Right renal cortex interstitium (tissue), 3 donors: ENCODE measurements around the gene PRR9. TPM values are rescaled to one million over a fixed set of nuclear protein-coding genes. Genes with fewer than 3 reads are reported as not detected.
"Not testable (repeated sequence)": the region's sequence is repeated elsewhere in the genome, so short reads cannot be mapped to it uniquely, and the experiment has no call there.

Experiments
- DNase-seq, 3 donors: peaks; one replicate each; pipeline ENCODE4 v3.0.0-alpha.2; 2013; ENCODE audit warnings: low read depth in 3 of 3, low spot score in 2 of 3
- polyA plus RNA-seq, 3 donors: library from polyadenylated mRNA; unstranded; fragments of 120-200 nt; gene quantifications; one replicate each; pipeline ENCODE4 v1.2.1, GENCODE V29; 2013; ENCODE audit not compliant: insufficient read length in 3 of 3

The PRR9 gene
- polyA plus RNA-seq, 3 donors: not detected

DNA sequence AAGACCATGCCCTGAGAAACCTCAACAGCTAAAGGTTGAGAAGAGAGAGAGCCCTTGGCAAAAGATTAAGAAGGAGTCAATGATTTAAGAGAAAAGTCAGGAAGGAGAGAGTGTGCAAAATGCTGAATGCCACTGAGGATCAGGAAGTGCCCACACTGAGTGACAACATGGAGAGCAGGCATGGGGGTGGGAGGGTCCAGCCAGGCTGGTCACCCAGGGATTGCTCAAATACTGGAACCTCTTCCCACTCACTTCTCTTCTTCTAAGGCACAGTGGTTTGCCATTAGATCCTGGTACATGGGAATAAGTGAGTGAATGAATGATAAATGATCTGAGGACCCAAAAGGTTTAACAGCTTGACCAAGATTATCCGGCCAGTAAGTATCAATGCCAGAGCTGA is 11.1 kb downstream of the PRR9 start:
- no peak for DNase-seq

DNA sequence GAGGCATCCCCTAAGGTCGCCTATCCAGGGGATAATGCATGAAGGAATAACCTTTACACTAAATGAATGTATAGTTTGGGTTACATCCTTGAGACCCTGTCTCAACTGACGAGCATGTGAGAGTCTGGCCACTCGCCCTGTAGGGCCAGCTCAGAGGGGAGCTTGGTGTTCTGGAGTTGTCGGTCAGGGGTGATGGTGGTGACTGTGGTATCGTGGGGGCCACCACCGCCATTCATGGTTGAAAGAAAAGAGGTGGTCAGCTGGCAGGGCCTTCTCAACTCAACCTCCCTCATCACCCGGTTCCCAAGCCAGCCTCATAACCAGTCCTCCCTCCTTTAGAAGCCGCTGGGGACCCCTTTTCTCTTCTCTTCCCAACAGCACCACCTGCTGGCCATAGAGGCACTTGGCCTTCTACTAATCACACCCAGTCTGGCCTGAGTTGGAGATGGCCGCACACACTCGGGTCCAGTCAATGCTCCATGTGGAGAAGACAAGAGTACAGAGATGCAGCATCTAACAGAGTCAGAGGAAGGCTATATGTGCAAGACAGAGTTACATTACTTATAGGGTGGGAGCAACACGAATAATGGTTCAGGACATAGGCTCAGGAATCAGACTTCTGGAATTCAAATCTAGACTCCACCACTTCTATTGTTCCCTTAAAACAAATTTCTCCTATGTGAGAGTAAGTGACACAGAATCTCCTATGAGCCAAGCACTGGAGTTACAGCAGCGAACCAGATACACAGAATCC is 11.9 kb downstream of the PRR9 start:
- DNase-seq: not testable (repeated sequence)

DNA sequence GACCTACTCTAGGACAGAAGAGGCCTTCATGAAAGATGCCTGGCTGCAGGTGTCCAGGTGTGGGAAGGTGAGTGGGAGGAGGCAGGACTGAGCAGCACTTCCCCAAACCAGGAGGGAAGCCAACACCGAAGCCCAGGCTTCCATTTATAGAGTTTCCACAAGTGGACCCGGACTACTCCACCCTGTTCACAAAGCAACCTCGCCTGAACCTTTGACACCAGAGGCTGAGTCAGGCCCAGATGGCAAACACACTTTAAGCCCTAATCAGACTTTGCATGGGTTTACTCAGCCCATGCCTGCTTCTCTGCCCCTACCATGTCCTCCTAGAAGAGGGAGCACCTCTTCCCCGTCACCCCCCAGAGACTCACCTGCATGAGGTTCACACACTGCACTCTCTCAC is 14.0 kb downstream of the PRR9 start:
- DNase-seq: no peak

DNA sequence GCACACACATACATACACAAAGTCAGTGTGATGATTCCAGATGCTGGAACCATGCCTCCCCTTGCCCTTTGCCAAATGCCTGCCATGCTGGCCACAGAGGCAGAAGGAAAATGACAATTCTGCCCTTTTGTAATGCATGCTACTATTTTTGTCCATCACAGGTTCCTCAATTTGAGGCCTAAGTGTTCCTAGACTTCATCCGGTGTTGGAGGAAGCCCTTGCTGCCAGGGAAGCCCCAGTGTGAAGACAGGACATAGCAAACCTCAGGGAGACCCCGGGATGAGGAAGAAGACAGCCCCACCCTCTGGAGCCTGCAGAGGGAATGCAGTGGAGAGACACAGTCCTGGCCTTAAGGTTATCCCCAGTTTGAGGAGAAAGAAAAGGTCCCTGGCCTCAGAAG is 14.4 kb downstream of the PRR9 start:
- no peak for DNase-seq

DNA sequence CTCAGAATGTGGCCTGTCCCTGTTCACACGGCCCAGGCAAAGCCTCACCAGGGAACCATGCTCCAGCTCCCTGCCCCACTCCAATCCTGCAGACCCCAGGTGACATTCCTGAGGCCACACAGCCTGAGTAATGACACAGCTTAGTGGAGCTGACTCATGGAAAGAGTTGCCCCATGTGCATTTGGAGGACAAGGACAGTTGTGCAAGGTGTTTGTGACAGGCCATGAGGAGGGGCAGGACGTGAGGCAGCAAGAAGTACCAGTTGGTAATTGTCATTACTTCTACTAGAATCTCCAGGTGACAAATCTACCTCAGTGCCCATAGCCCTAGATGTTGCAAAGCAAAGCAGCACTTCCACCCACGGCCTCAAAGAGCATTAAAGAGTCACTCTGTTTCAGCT is 15.2 kb downstream of the PRR9 start:
- DNase-seq: no peak

DNA sequence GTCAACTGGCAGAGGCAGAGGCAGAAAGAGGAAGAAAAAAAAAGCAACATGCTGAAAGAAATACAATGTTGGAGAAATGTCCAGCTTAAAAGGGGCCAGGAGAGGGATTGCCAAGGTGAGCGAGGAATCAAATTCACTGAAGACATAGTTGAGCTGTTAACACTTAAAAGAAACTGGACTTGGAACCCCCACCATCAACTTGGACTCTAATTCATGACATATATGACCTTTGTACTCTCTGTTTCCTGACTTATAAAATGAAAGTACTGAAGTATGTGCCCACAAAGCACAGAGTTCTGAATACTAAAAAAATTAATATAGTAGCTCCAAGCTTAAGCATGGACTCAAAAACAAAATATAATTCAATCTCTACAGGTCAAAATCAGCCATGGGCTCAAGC is 16.1 kb downstream of the PRR9 start:
- no peak for DNase-seq

DNA sequence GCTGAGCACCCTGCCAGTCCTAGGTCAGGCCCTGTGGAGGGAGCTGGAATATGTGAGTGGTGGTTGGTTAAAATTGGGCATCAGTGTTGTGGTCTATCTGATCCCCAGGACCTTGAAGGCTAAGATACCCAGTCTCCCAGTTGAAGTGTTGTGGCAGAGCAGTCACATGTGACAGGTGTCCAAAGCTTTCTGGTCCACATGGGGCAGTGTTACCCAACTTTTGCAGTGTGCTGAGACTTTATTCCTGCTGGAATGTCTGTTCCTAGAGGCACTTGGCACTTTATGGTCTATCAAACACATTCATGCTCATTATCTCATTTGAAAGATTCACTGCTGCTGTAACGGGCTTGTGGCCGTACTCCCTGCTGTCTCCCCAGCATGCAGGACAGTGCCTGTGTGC is 21.1 kb downstream of the PRR9 start:
- DNase-seq: no peak

DNA sequence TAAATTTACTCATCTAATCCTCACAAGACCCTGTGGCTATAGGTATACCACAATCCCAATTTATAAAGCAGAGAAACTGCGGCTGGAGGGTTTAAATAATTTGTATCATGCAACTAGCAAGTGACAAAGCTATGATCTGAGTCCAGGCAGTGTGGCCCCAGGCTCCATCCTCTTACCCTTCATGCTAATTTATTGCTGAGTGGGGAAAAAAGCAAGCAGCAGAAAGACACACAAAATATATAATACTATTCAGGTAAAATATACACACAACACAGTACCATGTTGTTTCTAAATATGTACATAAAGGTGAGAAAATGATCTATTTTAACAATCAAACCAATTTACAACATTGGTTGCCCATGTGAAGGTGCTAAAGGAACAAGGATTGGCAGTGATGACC is 24.8 kb downstream of the PRR9 start:
- no peak for DNase-seq

DNA sequence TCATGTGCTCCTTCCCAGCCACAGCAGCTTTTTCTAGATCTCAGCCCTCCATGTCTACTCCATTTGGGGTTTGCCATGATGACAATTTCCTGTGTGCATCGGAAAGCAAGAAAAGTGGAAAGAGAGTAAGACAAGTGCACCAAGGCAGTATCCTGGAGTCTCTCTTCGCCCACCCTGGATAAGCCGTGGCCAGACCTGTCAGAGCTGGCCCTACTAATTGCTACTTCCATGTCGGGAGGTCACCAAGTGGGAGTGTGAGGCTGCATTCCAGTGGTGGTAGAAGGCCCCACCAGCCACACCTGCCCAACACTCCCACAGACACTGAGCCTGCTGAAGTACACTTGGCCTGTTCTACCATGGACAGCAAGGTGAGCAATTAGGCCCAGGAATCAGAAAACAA is 28.1 kb downstream of the PRR9 start:
- no peak for DNase-seq

DNA sequence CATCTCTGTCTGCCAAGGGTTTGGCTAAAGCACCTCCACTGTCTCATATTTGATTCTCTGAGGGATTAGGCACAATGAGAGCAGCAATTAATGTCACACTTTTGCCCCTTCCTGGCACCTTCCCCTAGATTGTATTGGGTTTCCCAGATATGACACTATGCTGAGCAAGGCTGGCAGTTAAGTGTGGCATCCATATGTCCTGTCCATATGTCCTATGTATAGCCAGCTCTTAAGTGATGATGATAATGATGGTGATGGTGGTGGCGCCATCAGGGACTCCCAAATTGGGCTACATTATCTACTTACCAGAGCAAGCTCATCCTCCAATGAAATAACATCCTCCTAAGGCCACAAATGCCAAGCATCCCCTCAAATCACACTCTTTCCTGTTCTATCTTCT is 28.6 kb downstream of the PRR9 start:
- DNase-seq: no peak

DNA sequence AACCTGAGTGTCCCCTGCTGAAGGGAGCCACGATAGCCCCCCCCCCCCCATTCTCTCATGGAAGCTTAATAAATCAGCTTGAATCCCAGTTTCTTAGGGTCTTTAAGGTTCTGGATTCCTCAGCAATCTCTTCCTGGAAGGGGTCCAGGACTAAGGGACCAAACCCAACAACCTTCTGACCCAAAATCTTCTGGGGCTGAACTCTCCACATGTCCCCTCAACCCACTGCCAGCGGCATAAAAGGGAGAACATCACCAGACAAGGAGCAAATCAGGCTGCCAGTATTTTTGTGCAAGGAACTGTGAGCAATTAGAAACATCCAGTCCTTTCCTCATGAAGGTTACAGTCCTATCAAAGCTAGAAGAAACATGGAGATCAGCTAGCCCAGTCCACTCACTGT is 29.4 kb downstream of the PRR9 start:
- no peak for DNase-seq

DNA sequence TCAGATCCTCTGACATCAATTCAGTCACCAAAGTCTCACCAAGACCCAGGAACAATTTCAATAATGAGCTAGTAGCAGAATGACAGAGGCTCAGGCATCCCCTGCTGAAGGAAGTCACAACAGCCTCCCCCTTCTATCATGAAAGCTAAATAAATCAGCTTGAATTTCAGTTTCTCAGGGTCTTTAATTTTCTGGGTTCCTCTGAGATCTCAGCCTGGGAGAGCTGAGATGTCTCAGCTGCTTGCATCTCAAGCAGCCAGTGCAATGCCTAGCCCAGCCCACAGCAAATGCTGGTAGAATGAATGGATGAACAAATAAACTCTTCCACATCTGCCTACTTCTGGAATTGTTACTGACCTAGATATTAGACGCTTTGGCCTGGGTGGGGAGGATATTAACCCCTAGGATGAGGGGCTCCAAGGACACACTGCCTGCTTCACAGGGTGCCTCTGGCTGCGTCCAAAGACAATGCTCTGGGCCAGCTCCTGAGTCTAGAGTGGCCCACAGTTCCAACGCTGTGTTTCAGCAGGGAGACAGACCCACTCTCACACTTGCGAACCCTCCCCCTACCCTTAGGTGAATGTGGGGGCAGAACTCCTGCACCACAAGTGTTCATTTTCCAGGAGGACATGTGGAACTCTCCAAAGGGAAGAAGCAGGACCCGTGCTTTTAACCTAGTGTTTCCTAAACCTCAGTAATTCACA is 30.9 kb downstream of the PRR9 start:
- no peak for DNase-seq

DNA sequence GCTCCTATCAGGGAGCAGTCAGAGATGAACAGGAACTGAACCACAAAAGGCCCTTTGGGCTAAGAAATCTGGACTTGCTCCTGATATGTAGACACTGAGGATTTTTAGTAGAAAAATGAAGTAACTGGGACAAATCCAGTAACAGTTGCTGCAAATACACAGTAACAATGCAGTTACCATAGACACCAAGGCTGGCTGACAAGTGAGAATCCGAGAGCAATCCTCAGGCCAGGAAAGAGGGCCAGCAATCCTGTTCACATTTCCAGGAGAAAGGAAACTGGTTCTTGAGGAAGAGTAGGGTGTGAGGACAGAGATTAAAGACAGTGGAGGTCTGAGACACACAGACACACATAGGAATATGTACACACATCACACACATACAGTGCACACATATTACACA is 32.8 kb downstream of the PRR9 start:
- no peak for DNase-seq

DNA sequence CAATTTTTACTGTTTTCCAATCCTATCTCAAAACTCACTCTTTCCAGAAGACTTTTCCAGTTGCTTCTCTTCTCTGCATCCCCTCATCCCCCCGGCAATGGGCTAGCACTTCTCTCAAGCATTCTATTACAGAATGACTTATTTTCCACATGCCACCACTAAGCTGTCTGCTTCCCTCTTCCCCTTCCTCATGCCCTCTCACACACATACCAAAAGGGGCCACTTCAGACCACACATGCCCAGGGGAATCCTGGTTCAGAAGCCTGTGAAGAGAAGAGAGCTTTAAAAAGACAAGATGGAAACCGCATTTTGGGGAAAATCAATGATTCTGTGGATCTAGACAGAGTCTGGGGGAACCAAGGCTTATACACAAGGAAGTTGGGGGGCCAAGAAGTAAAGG is 33.7 kb downstream of the PRR9 start:
- DNase-seq: no peak

DNA sequence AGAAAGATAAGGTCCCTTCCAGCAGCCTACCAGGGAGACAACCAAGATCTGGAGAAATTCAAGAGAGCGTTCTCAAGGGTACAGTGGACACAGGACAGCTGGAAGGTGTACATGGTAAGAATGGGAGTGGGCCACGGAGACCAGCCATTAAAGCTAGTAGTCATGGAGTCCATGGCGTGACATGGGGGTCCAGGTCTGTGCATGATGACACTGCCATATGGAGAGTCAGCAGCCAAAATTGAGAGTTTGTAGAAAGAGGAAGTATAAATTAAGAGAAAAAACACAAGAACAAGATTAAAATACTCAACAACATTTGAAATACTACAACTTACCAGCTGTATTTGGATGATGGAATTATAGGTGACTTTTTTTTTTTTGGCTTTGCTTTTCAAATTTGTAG is 34.2 kb downstream of the PRR9 start:
- no peak for DNase-seq

DNA sequence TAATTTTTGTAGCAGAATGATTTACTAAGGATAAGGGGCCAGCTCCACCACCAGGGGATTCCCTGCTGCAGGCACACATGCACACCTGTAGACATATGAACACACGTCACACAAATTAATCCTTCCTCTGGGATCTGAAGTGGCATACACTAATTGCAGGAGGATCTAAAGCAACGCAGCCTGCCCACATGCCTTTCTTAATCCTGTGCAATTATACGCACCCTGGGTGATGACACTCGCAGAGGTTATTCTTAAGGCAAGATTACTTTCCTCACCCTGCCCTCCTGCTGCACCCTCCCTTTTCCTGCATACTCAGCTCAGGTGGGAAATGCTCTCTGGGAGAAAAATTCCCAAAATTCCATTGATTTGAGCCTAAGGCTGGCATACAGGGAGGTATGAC is 34.6 kb downstream of the PRR9 start:
- DNase-seq: no peak

DNA sequence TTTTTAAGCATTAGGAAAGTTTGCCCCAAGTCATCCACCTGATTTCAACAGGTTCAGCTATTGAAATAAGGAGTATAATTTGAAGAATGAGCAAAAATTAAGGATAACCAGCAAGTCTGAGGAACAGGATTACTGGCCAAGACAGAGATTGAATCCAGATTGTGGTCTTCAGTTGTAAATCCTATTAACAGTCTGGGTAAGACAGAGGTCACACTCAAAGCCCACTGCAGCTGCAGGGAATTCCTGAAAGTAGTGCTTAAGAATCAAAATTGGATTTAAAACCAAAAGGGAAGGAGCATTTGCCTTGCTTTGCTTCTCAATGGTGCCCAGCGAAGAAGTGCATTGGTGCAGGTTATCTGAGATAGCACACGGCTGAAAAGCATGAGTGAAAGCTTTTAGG is 35.7 kb downstream of the PRR9 start:
- no peak for DNase-seq

DNA sequence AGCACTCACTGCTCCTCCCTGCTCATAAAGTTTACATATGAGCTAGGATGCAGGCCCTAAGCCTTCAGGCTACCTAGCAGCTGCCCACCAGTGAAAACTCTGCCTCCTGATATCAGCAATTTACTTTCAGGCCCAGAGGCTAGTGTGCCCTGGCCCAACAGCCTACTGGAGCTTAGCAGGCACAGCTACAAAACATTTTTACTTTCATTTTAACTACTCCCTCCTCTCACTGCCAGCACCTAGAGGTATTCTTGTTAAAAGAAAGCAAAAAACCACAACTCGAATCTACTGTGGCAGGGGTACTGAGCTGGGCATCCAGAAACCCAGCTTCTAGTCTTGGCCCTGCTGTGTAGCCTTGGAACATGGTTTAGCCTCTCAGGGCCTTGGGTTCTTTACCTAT is 36.3 kb downstream of the PRR9 start:
- no peak for DNase-seq

DNA sequence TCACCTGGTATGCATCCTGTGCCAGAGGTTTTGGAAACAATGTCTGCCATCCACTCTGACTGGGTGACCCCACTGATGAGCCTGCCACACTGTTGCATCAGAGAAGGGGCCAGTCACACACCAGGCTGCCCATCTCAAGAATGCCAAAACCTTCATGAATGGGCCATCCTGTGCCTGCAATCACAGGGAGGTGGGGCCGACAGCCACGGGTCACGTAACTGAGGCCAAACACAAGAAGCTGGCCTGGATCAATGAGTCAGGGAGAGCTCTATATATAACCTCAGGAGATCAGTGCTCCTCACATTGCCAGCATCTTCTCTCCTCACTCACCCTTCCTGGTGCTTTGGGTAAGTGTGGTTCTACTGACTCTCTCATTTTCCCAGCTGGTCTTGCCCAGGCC is 42.0 kb downstream of the PRR9 start, which contains the start of gene LORICRIN:
LORICRIN (plus strand) TSS at position 301 of the 400 bp plus-strand sequence. CDS start 1,263 bp downstream, outside the sequence.
- no peak for DNase-seq

DNA sequence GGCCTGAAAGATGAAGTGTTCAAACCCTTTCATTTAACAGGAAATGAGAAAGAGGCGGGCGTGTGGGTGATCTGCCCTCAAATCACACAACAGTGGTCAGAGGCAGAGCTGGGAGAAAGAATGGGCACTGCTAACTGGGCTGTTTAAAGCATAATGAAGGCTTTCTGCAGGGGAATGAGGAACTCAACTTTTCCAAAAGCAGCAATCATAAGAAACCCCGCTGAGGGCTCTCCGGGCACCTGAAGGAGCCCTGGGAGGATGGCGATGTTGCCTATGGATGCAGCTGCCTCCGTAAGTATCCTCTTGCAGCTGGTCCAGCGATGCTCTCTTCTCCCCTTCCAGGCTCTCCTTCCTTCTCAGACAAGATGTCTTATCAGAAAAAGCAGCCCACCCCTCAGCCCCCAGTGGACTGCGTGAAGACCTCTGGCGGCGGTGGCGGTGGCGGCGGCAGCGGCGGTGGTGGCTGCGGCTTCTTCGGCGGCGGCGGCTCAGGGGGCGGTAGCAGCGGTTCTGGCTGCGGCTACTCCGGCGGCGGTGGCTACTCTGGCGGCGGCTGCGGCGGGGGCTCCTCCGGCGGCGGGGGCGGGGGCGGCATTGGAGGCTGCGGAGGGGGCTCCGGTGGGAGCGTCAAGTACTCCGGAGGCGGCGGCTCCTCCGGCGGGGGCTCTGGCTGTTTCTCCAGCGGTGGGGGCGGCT is 43.3 kb downstream of the PRR9 start:
- no peak for DNase-seq

DNA sequence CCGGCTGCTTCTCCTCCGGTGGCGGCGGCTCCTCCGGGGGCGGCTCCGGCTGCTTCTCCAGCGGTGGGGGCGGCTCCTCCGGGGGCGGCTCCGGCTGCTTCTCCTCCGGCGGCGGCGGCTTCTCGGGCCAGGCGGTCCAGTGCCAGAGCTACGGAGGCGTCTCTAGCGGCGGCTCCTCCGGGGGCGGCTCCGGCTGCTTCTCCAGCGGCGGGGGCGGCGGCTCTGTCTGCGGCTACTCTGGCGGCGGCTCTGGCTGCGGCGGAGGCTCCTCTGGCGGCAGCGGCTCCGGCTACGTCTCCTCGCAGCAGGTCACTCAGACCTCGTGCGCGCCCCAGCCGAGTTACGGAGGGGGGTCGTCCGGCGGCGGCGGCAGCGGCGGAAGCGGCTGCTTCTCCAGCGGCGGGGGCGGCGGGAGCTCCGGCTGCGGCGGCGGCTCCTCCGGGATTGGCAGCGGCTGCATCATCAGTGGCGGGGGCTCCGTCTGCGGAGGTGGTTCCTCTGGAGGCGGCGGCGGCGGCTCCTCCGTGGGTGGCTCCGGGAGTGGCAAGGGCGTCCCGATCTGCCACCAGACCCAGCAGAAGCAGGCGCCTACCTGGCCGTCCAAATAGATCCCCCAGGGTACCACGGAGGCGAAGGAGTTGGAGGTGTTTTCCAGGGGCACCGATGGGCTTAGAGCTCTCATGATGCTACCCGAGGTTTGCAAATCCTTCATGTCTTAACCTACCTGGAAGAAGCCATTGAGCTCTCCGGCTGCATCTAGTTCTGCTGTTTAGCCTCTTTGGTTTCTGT is 44.1 kb downstream of the PRR9 start:
- DNase-seq: no peak
